ENCODE measurements around the gene PKNOX2.

PKNOX2 gene

GRCh38 chr11:125180413-125181305 is 16.1 kb downstream of the PKNOX2 start:
- DNase-seq (ENCODE audit: extremely low read depth, insufficient read length): no peak
- no peak for TF ChIP-seq CTCF (IDR thresholded peaks at IDR 0.05; ENCODE audit: insufficient read depth, low read length, poor library complexity, severe bottlenecking)
- Histone ChIP-seq H3K27me3 (replicated peaks; ENCODE audit: control insufficient read depth, insufficient read depth, low read length) (no peaks in the 10 kb centered on the region; the same call in none of the 2 replicates), H3K36me3 (ENCODE audit: control insufficient read depth, insufficient read depth, low read length) (no peaks in the 10 kb centered on the region), H3K4me3 (replicated peaks; ENCODE audit: low read depth, low read length) (no peak overlapping the region)

GRCh38 chr11:125182573-125182972 is 18.0 kb downstream of the PKNOX2 start:
- TF ChIP-seq CTCF (IDR thresholded peaks at IDR 0.05; ENCODE audit: insufficient read depth, low read length, poor library complexity, severe bottlenecking): no peak

GRCh38 chr11:125183641-125184040 is 19.1 kb downstream of the PKNOX2 start:
- Histone ChIP-seq H3K4me3 (replicated peaks; ENCODE audit: low read depth, low read length) (no peak overlapping the region), H3K27me3 (replicated peaks; ENCODE audit: control insufficient read depth, insufficient read depth, low read length) (no peaks in the 10 kb centered on the region; the same call in none of the 2 replicates), H3K36me3 (ENCODE audit: control insufficient read depth, insufficient read depth, low read length) (no peaks in the 10 kb centered on the region)
- TF ChIP-seq CTCF (IDR thresholded peaks at IDR 0.05; ENCODE audit: insufficient read depth, low read length, poor library complexity, severe bottlenecking): no peak
- no peak for DNase-seq (ENCODE audit: extremely low read depth, insufficient read length)

More at GRCh38 chr11:125182573-125182972, 18.0 kb downstream of the PKNOX2 start:
- Histone ChIP-seq H3K36me3 (ENCODE audit: control insufficient read depth, insufficient read depth, low read length) (no peaks in the 10 kb centered on the region), H3K4me3 (replicated peaks; ENCODE audit: low read depth, low read length) (no peak overlapping the region), H3K27me3 (replicated peaks; ENCODE audit: control insufficient read depth, insufficient read depth, low read length) (no peaks in the 10 kb centered on the region; the same call in none of the 2 replicates)
- no peak for DNase-seq (ENCODE audit: extremely low read depth, insufficient read length)

GRCh38 chr11:125188021-125188420 is 23.5 kb downstream of the PKNOX2 start:
- Histone ChIP-seq H3K4me3 (replicated peaks; ENCODE audit: low read depth, low read length) (no peak overlapping the region), H3K36me3 (ENCODE audit: control insufficient read depth, insufficient read depth, low read length) (no peaks in the 10 kb centered on the region), H3K27me3 (replicated peaks; ENCODE audit: control insufficient read depth, insufficient read depth, low read length) (no peaks in the 10 kb centered on the region; the same call in 1 of the 2 replicates)
- DNase-seq (ENCODE audit: extremely low read depth, insufficient read length): no peak
- no peak for TF ChIP-seq CTCF (IDR thresholded peaks at IDR 0.05; ENCODE audit: insufficient read depth, low read length, poor library complexity, severe bottlenecking)

- H3K27me3 ChIP-seq (replicated peaks; ENCODE audit: control insufficient read depth, insufficient read depth, low read length): no peaks in the 10 kb centered on the region; the same call in none of the 2 replicates
- no peaks in the 10 kb centered on the region for H3K36me3 ChIP-seq (ENCODE audit: control insufficient read depth, insufficient read depth, low read length)
- TF ChIP-seq CTCF (IDR thresholded peaks at IDR 0.05; ENCODE audit: insufficient read depth, low read length, poor library complexity, severe bottlenecking): no peak
- no peak for DNase-seq (ENCODE audit: extremely low read depth, insufficient read length)
- no peak overlapping the region for H3K4me3 ChIP-seq (replicated peaks; ENCODE audit: low read depth, low read length)
These were observed 26.0 kb downstream of the PKNOX2 start for GRCh38 chr11:125190566-125190965.
